WTC11 (cell line): ENCODE data around the gene EML4. TPM values are rescaled to one million over a fixed set of nuclear protein-coding genes. Genes with fewer than 3 reads are reported as not detected.
A peak's percentile ranks its signal among the peaks of the same experiment; 100 is the strongest.

ENCODE experiments used
- ATAC-seq: fragments of 200-7000 bp; cut with Tn5 transposase; 2 replicates; pipeline ENCODE4 v1.10.0; 2021; ENCODE audit warnings: mild to moderate bottlenecking, moderate library complexity
- CTCF ChIA-PET: fragments of 300-600 bp; sonication (Branson Sonifier 250); formaldehyde crosslinking; loops from one replicate; lab custom pipeline; 2021; ENCODE audit warnings: antibody characterized with exemption; lab: Charles Lee
- POLR2A ChIA-PET: fragments of 350-600 bp; sonication (Branson Sonifier 250); formaldehyde crosslinking; loops from one replicate; lab custom pipeline; 2021; ENCODE audit warnings: antibody characterized with exemption; lab: Charles Lee
- DNase-seq: peaks from one replicate; pipeline ENCODE4 v3.0.0; 2021; ENCODE audit warnings: low spot score
- H3K27ac Mint-ChIP-seq: 2 replicates; pipeline ENCODE4 v1.8.0; 2021; ENCODE audit warnings: mixed read lengths
- H3K27me3 Mint-ChIP-seq: 2 replicates; pipeline ENCODE4 v1.8.0; 2021; ENCODE audit warnings: low read depth, mild to moderate bottlenecking, moderate library complexity, mixed read lengths
- H3K36me3 Mint-ChIP-seq: 2 replicates; pipeline ENCODE4 v1.8.0; 2021; ENCODE audit warnings: mixed read lengths
- H3K4me1 Mint-ChIP-seq: 2 replicates; pipeline ENCODE4 v1.8.0; 2022; ENCODE audit warnings: mixed read lengths
- H3K4me3 Mint-ChIP-seq: 2 replicates; pipeline ENCODE4 v1.8.0; 2021; ENCODE audit warnings: mild to moderate bottlenecking, moderate library complexity, mixed read lengths
- H3K9me3 Mint-ChIP-seq: 2 replicates; pipeline ENCODE4 v1.8.0; 2021; ENCODE audit warnings: mixed read lengths
- AFF4 ChIP-seq: sonication (generic); formaldehyde crosslinking; IDR thresholded peaks from 2 replicates; pipeline ENCODE4 v1.8.1; 2023; ENCODE audit warnings: mild to moderate bottlenecking, missing genetic modification reagents, borderline replicate concordance
- AR ChIP-seq: fragments of 250-450 bp; sonication (Bioruptor Pico); IDR thresholded peaks from 2 replicates; pipeline ENCODE4 v1.9.0; 2021; ENCODE audit warnings: mild to moderate bottlenecking
- CDX4 ChIP-seq: fragments of 250-450 bp; sonication (Bioruptor Pico); IDR thresholded peaks from 2 replicates; pipeline ENCODE4 v1.9.0; 2021; ENCODE audit warnings: moderate library complexity, mild to moderate bottlenecking, inconsistent platforms, borderline replicate concordance
- EMX1 ChIP-seq: fragments of 250-450 bp; sonication (Bioruptor Pico); IDR thresholded peaks from 2 replicates; pipeline ENCODE4 v1.8.0; 2021; ENCODE audit warnings: mild to moderate bottlenecking
- ESRRA ChIP-seq: sonication (generic); formaldehyde crosslinking; IDR thresholded peaks from 2 replicates; pipeline ENCODE4 v1.8.1; 2022; ENCODE audit warnings: mild to moderate bottlenecking, missing genetic modification reagents, borderline replicate concordance
- GABPB1 ChIP-seq: sonication (generic); formaldehyde crosslinking; IDR thresholded peaks from 2 replicates; pipeline ENCODE4 v1.8.1; 2023; ENCODE audit warnings: mild to moderate bottlenecking, missing genetic modification reagents
- GTF2I ChIP-seq: fragments of 250-450 bp; sonication (Bioruptor Pico); conservative IDR thresholded peaks from 2 replicates; pipeline ENCODE4 v1.4.0; 2021; ENCODE audit warnings: mild to moderate bottlenecking
- JAZF1 ChIP-seq: fragments of 250-450 bp; sonication (Bioruptor Pico); IDR thresholded peaks from 2 replicates; pipeline ENCODE4 v1.9.0; 2021; ENCODE audit warnings: moderate library complexity, mild to moderate bottlenecking, inconsistent platforms
- KAT7 ChIP-seq: sonication (generic); formaldehyde crosslinking; IDR thresholded peaks from 2 replicates; pipeline ENCODE4 v1.8.1; 2023; ENCODE audit warnings: missing genetic modification reagents, mild to moderate bottlenecking, borderline replicate concordance
- MXD4 ChIP-seq: fragments of 250-450 bp; sonication (Bioruptor Pico); IDR thresholded peaks from 2 replicates; pipeline ENCODE4 v1.8.0; 2021; ENCODE audit warnings: mild to moderate bottlenecking, moderate library complexity, borderline replicate concordance
- MYBL2 ChIP-seq: sonication (generic); formaldehyde crosslinking; IDR thresholded peaks from 2 replicates; pipeline ENCODE4 v1.8.1; 2023; ENCODE audit warnings: mild to moderate bottlenecking, moderate library complexity, missing genetic modification reagents
- NR1H2 ChIP-seq: sonication (generic); formaldehyde crosslinking; IDR thresholded peaks from 2 replicates; pipeline ENCODE4 v1.9.0; 2021; ENCODE audit warnings: mild to moderate bottlenecking, moderate library complexity, missing genetic modification reagents
- RELA ChIP-seq: sonication (generic); formaldehyde crosslinking; IDR thresholded peaks from 2 replicates; pipeline ENCODE4 v1.8.1; 2022; ENCODE audit warnings: missing genetic modification reagents, mild to moderate bottlenecking, borderline replicate concordance
- SMAD3 ChIP-seq: sonication (generic); formaldehyde crosslinking; IDR thresholded peaks from 2 replicates; pipeline ENCODE4 v1.8.0; 2022; ENCODE audit warnings: missing genetic modification reagents, mild to moderate bottlenecking, borderline replicate concordance
- SOX15 ChIP-seq: fragments of 250-450 bp; sonication (Bioruptor Pico); IDR thresholded peaks from 2 replicates; pipeline ENCODE4 v1.9.0; 2021; ENCODE audit warnings: mild to moderate bottlenecking
- ZBTB21 ChIP-seq: sonication (generic); formaldehyde crosslinking; IDR thresholded peaks from 2 replicates; pipeline ENCODE4 v1.8.1; 2023; ENCODE audit warnings: mild to moderate bottlenecking, missing genetic modification reagents, borderline replicate concordance
- ZNF219 ChIP-seq: sonication (generic); formaldehyde crosslinking; IDR thresholded peaks from 2 replicates; pipeline ENCODE4 v1.8.0; 2023; ENCODE audit warnings: missing genetic modification reagents, mild to moderate bottlenecking, borderline replicate concordance
- ZNF317 ChIP-seq: sonication (generic); formaldehyde crosslinking; IDR thresholded peaks from 2 replicates; pipeline ENCODE4 v1.8.1; 2023; ENCODE audit warnings: low read depth, mild to moderate bottlenecking, moderate library complexity, missing genetic modification reagents, borderline replicate concordance
- total RNA-seq: library from RNA; stranded (reverse); gene quantifications from 3 replicates; pipeline ENCODE4 v1.2.3, GENCODE V29; 2021

EML4 gene
- total RNA-seq, 1 experiment from 2014 or later = 89.9 TPM

- H3K36me3 Mint-ChIP-seq = no peaks in the 10 kb centered on the region
- peaks cover 26% of the 10 kb centered on the region for H3K4me1 Mint-ChIP-seq
- no peak overlapping the region for H3K4me3 Mint-ChIP-seq
- no peak for ATAC-seq
- peaks cover 5% of the 10 kb centered on the region; the same call in 1 of the 2 replicates for H3K9me3 Mint-ChIP-seq
- no peaks in the 10 kb centered on the region for H3K27me3 Mint-ChIP-seq
- H3K27ac Mint-ChIP-seq = no peak overlapping the region
- DNase-seq = no peak
- CTCF ChIA-PET = no interaction called here
- POLR2A ChIA-PET = no interaction called here
- TF ChIP-seq ZNF317 = no peak
- no peak for TF ChIP-seq RELA (CRISPR knock-in tag)
- no peak for TF ChIP-seq SMAD3 (CRISPR knock-in tag)
- TF ChIP-seq MYBL2 (CRISPR knock-in tag) = no peak
- no peak for TF ChIP-seq ESRRA (CRISPR knock-in tag)
- no peak for TF ChIP-seq KAT7 (CRISPR knock-in tag)
- no peak for TF ChIP-seq GTF2I
- no peak for TF ChIP-seq JAZF1 (CRISPR knock-in tag)
- TF ChIP-seq MXD4 (CRISPR knock-in tag) = no peak
These were observed 24.6 kb downstream of the EML4 start for GRCh38 chr2:42193722-42194187.

GRCh38 chr2:42194428-42194827 lies 25.3 kb downstream of the EML4 start:
- ATAC-seq (no peak), DNase-seq (no peak)
- H3K4me3 Mint-ChIP-seq = no peak overlapping the region
- H3K27ac Mint-ChIP-seq = no peak overlapping the region
- H3K27me3 Mint-ChIP-seq = no peaks in the 10 kb centered on the region
- CTCF ChIA-PET = no interaction called here
- POLR2A ChIA-PET = no interaction called here
- peaks cover 27% of the 10 kb centered on the region for H3K4me1 Mint-ChIP-seq
- TF ChIP-seq CDX4 (CRISPR knock-in tag) (no peak), NR1H2 (CRISPR knock-in tag) (no peak), EMX1 (CRISPR knock-in tag) (no peak), ZBTB21 (CRISPR knock-in tag) (no peak), AR (no peak)
- peaks cover 9% of the 10 kb centered on the region for H3K9me3 Mint-ChIP-seq
- peaks cover under 1% of the 10 kb centered on the region; the same call in 1 of the 2 replicates for H3K36me3 Mint-ChIP-seq

GRCh38 chr2:42195559-42195958 lies 26.4 kb downstream of the EML4 start:
- ATAC-seq = no peak
- H3K4me1 Mint-ChIP-seq = peaks cover 30% of the 10 kb centered on the region
- POLR2A ChIA-PET = no interaction called here

More at GRCh38 chr2:42195559-42195958, 26.4 kb downstream of the EML4 start:
- 0 out of 2 replicates have a peak, but pooled peaks have one; percentile 37 for TF ChIP-seq GABPB1 (CRISPR knock-in tag)
- TF ChIP-seq ZNF219 (CRISPR knock-in tag) = no peak
- TF ChIP-seq SOX15 = no peak
- no peak for TF ChIP-seq MYBL2 (CRISPR knock-in tag)
- no peak for TF ChIP-seq AFF4 (CRISPR knock-in tag)
- Mint-ChIP-seq H3K36me3 (peaks cover 3% of the 10 kb centered on the region; the same call in 1 of the 2 replicates), H3K27me3 (no peaks in the 10 kb centered on the region), H3K9me3 (peaks cover 13% of the 10 kb centered on the region), H3K27ac (no peak overlapping the region), H3K4me3 (no peak overlapping the region)
- DNase-seq = no peak
- CTCF ChIA-PET = interaction anchor here (1.3 to 1.9 kb wide), 2 partner anchors 39 to 100 kb away, joined by 4 to 9 read pairs; no protein-coding TSS in a partner anchor
